B cell (primary cell): Measurements from ENCODE around the gene HHEX. TPM values are rescaled to one million over a fixed set of nuclear protein-coding genes. Genes with fewer than 3 reads are reported as not detected.

Experiments
- ATAC-seq: fragments of 200-7000 bp; cut with Tn5 transposase; one replicate; pipeline ENCODE4 v1.10.0; 2021; ENCODE audit warnings: low read depth, mild to moderate bottlenecking, moderate number of reproducible peaks, moderate library complexity
- CTCF ChIA-PET: fragments of 350-600 bp; sonication (Branson Sonifier 250); formaldehyde crosslinking; loops from one replicate; lab custom pipeline; 2021; ENCODE audit warnings: antibody characterized with exemption, inconsistent platforms; lab: Charles Lee
- POLR2A ChIA-PET: fragments of 350-600 bp; sonication (Branson Sonifier 250); formaldehyde crosslinking; loops from one replicate; lab custom pipeline; 2021; ENCODE audit warnings: antibody characterized with exemption; lab: Charles Lee
- DNase-seq: peaks from one replicate; pipeline ENCODE4 v3.0.0; 2013
- H2AFZ ChIP-seq: 2 replicates; pipeline ENCODE4 v1.6.1; 2012; ENCODE audit warnings: mild to moderate bottlenecking, low read depth, low read length; ENCODE audit not compliant: insufficient read depth, poor library complexity, severe bottlenecking
- H3K27ac ChIP-seq, 2 donors: 1 replicate in 1 of 2; 2 replicates in 1 of 2; pipeline ENCODE4 v1.5.1; 2012 to 2013; ENCODE audit warnings: low read length in 2 of 2, mild to moderate bottlenecking in 2 of 2, moderate library complexity in 1 of 2
- H3K27me3 ChIP-seq, 4 experiments: fragments of 200-600 bp in 1 of 4; sonication (generic) in 1 of 4; replicated peaks in 1 of 4; 1 replicate in 2 of 4; 2 replicates in 2 of 4; pipeline versions ENCODE4 v1.6.1 to v1.7.0; 2013 to 2016; ENCODE audit warnings: low read length in 3 of 4, mild to moderate bottlenecking in 2 of 4, mixed read lengths in 1 of 4, moderate library complexity in 1 of 4; ENCODE audit not compliant: insufficient read depth in 4 of 4, control insufficient read depth in 3 of 4; ENCODE audit errors: control extremely low read depth in 1 of 4
- H3K36me3 ChIP-seq, 2 experiments: replicated peaks in 1 of 2; 1 replicate in 1 of 2; 2 replicates in 1 of 2; pipeline versions ENCODE4 v1.6.1 to v1.7.1; 2013; ENCODE audit warnings: low read length in 1 of 2; ENCODE audit not compliant: insufficient read depth in 2 of 2, control insufficient read depth in 1 of 2; ENCODE audit errors: control extremely low read depth in 1 of 2, extremely low read depth in 1 of 2
- H3K4me1 ChIP-seq, 2 donors: fragments of 200-600 bp in 1 of 2; sonication (generic) in 1 of 2; 1 replicate in 1 of 2; 2 replicates in 1 of 2; pipeline versions ENCODE4 v1.5.1 to v1.6.1; 2013 to 2017; ENCODE audit warnings: low read length in 2 of 2; ENCODE audit not compliant: control insufficient read depth in 2 of 2, insufficient read depth in 2 of 2
- H3K4me2 ChIP-seq: replicated peaks from 2 replicates; pipeline ENCODE3; 2012; ENCODE audit warnings: mild to moderate bottlenecking, low read depth, low read length; ENCODE audit not compliant: poor library complexity, severe bottlenecking
- H3K4me3 ChIP-seq, 5 experiments: fragments of 200-600 bp in 1 of 5; sonication (generic) in 1 of 5; 1 replicate in 3 of 5; 2 replicates in 2 of 5; pipeline versions ENCODE4 v1.5.1 to v1.7.0; 2011 to 2016; ENCODE audit warnings: low read length in 4 of 5, mild to moderate bottlenecking in 4 of 5, low read depth in 2 of 5, control low read depth in 1 of 5, moderate library complexity in 1 of 5; ENCODE audit not compliant: insufficient read depth in 1 of 5; ENCODE audit errors: control extremely low read depth in 1 of 5, extremely low read depth in 1 of 5
- H3K79me2 ChIP-seq: fragments of 200-600 bp; sonication (generic); one replicate; pipeline ENCODE4 v1.6.0; 2016; ENCODE audit warnings: low read length; ENCODE audit not compliant: control insufficient read depth, insufficient read depth
- H3K9ac ChIP-seq: fragments of 200-600 bp; sonication (generic); 2 replicates; pipeline ENCODE4 v1.6.1; 2017; ENCODE audit warnings: mild to moderate bottlenecking, low read length, moderate library complexity
- H3K9me3 ChIP-seq, 3 donors: one replicate each; pipeline versions ENCODE4 v1.6.1 to v1.7.1; 2013; ENCODE audit warnings: low read length in 2 of 3; ENCODE audit not compliant: control insufficient read depth in 2 of 3, insufficient read depth in 1 of 3; ENCODE audit errors: control extremely low read depth in 1 of 3
- H4K20me1 ChIP-seq: 2 replicates; pipeline ENCODE4 v1.6.0; 2012; ENCODE audit warnings: mild to moderate bottlenecking, low read length; ENCODE audit not compliant: insufficient read depth, control insufficient read depth, poor library complexity, severe bottlenecking
- H3K27ac Mint-ChIP-seq: one replicate; pipeline ENCODE4 v1.8.0; 2021; ENCODE audit warnings: mixed read lengths
- H3K27me3 Mint-ChIP-seq: one replicate; pipeline ENCODE4 v1.8.0; 2021; ENCODE audit warnings: mixed read lengths
- H3K4me1 Mint-ChIP-seq: one replicate; pipeline ENCODE4 v1.8.0; 2021; ENCODE audit warnings: mixed read lengths
- H3K4me3 Mint-ChIP-seq: one replicate; pipeline ENCODE4 v1.8.0; 2021; ENCODE audit warnings: mixed read lengths
- H3K9me3 Mint-ChIP-seq: one replicate; pipeline ENCODE4 v1.8.0; 2022; ENCODE audit warnings: mixed read lengths; ENCODE audit not compliant: insufficient read depth
- EZH2 ChIP-seq: IDR thresholded peaks from 2 replicates; pipeline ENCODE4 v1.6.1; 2012; ENCODE audit warnings: borderline replicate concordance, low read depth, mild to moderate bottlenecking, moderate library complexity, low read length; ENCODE audit not compliant: insufficient read depth, poor library complexity, severe bottlenecking
- WGBS: methylation state at CpG from one replicate; pipeline ENCODE4 v1.1.5; 2013; ENCODE audit warnings: missing lambda C conversion rate; ENCODE audit not compliant: insufficient coverage; 5-methylcytosine and 5-hydroxymethylcytosine counted together
- intact Hi-C: fragments of 100-400 bp; cut with micrococcal nuclease; formaldehyde crosslinking; loops from one replicate; pipeline ENCODE4 v1.10.0; 2022
- polyA plus RNA-seq: library from polyadenylated mRNA; depleted of rRNA; stranded (reverse); fragments of >200 nt; gene quantifications from 2 replicates; pipeline ENCODE4 v1.2.3, GENCODE V29; 2012
- total RNA-seq, 2 donors: library from RNA; stranded (reverse); fragments of 120-200 nt in 1 of 2; gene quantifications; 1 replicate in 1 of 2; 2 replicates in 1 of 2; pipeline versions ENCODE4 v1.2.3 to v1.2.4, GENCODE V29; 2013 to 2022
- TF ChIP-seq, protein P1 (sequence below): fragments of 200-600 bp; IDR thresholded peaks from one replicate; pipeline ENCODE4 v1.8.0; 2022; ENCODE audit warnings: antibody characterized with exemption, mild to moderate bottlenecking

Gene HHEX
- total and polyA plus RNA-seq, 2 donors (not counting 1 experiment from before 2014, with no cell fraction given), result 96.9 to 149 TPM

DNA sequence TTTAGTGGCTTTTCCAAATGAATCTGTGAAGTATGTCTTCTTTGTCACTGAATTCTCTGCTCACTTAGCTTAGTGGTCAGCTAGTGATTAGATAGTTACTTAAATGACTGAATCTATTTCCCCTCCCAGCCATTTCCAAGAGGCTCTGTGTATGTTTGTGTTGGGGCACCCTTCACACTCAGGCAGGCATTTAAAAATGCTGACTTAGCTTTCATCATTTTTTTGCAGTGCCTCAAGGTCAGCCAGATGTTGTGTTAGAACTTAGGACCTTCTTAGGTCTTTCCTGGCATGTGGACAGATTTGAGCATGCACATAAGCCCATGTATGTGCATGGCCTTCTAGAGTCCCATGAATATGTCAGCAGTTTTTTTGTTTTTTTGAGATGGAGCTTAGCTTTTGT is 25.4 kb upstream of the HHEX start:
- H4K20me1 ChIP-seq, result no peaks in the 10 kb centered on the region
- no peak for ATAC-seq
- TF ChIP-seq, protein P1, sequence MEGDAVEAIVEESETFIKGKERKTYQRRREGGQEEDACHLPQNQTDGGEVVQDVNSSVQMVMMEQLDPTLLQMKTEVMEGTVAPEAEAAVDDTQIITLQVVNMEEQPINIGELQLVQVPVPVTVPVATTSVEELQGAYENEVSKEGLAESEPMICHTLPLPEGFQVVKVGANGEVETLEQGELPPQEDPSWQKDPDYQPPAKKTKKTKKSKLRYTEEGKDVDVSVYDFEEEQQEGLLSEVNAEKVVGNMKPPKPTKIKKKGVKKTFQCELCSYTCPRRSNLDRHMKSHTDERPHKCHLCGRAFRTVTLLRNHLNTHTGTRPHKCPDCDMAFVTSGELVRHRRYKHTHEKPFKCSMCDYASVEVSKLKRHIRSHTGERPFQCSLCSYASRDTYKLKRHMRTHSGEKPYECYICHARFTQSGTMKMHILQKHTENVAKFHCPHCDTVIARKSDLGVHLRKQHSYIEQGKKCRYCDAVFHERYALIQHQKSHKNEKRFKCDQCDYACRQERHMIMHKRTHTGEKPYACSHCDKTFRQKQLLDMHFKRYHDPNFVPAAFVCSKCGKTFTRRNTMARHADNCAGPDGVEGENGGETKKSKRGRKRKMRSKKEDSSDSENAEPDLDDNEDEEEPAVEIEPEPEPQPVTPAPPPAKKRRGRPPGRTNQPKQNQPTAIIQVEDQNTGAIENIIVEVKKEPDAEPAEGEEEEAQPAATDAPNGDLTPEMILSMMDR, result no peak
- no peak for TF ChIP-seq EZH2

DNA sequence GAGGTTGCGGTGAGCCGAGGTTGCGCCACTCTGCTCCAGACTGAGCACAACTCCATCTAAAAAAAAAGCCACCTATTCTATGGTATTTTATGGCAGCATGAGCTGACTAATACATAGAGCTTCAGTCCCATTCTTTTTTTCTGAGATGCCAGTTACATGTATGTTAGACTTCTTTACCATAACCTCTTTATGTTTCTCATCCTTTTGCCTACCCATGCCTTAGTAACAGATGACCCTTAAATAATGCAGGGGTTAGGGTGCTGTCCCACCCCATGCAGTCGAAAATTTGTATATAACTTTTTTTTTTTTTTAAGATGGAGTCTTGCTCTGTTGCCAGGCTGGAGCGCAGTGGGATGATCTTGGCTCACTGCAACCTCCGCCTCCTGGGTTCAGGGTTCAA is 22.7 kb upstream of the HHEX start:
- peaks cover 9% of the 10 kb centered on the region for H3K9me3 Mint-ChIP-seq
- peaks cover 7 to 20% (median 17%) of the 10 kb centered on the region in 3 donors for H3K9me3 ChIP-seq
- H3K27ac Mint-ChIP-seq, result no peak overlapping the region
- H3K9ac ChIP-seq, result no peak overlapping the region
- no peak for ATAC-seq
- H3K4me3 Mint-ChIP-seq, result no peak overlapping the region
- no peak overlapping the region for H3K27ac ChIP-seq
- H3K4me1 ChIP-seq, result no peaks in the 10 kb centered on the region
- no peaks in the 10 kb centered on the region for H3K27me3 ChIP-seq
- H3K27me3 Mint-ChIP-seq, result no peaks in the 10 kb centered on the region
- ChIA-PET POLR2A (no interaction called here), CTCF (interaction anchor here (1.0 kb wide), 1 partner anchor 176 kb away, joined by 3 read pairs; no protein-coding TSS in a partner anchor)
- no peak overlapping the region for H3K4me3 ChIP-seq
- no peak for DNase-seq
- H3K79me2 ChIP-seq, result no peaks in the 10 kb centered on the region
- no peak overlapping the region for H2AFZ ChIP-seq
- no peaks in the 10 kb centered on the region for H3K36me3 ChIP-seq
- no peak overlapping the region for H3K4me2 ChIP-seq
- TF ChIP-seq, protein P1, result no peak
- TF ChIP-seq EZH2, result no peak
- intact Hi-C loops, result no loop called here
- H4K20me1 ChIP-seq, result no peaks in the 10 kb centered on the region
- WGBS, result 95% methylated on average over 2 of the region's 6 CpGs
- H3K4me1 Mint-ChIP-seq, result no peaks in the 10 kb centered on the region

More for the DNA sequence above, 25.4 kb upstream of the HHEX start:
- DNase-seq, result no peak
- intact Hi-C loops, result no loop called here
- Mint-ChIP-seq H3K27me3 (no peaks in the 10 kb centered on the region), H3K9me3 (peaks cover 9% of the 10 kb centered on the region), H3K4me1 (no peaks in the 10 kb centered on the region), H3K4me3 (no peak overlapping the region), H3K27ac (no peak overlapping the region)
- POLR2A ChIA-PET, result no interaction called here
- H2AFZ ChIP-seq, result no peak overlapping the region
- H3K4me2 ChIP-seq, result no peak overlapping the region
- H3K4me3 ChIP-seq, result no peak overlapping the region
- H3K27ac ChIP-seq, result no peak overlapping the region
- no peaks in the 10 kb centered on the region for H3K36me3 ChIP-seq
- H3K9me3 ChIP-seq, result peaks cover 7 to 27% (median 20%) of the 10 kb centered on the region in 3 donors
- CTCF ChIA-PET, result no interaction called here
- H3K4me1 ChIP-seq, result no peaks in the 10 kb centered on the region
- H3K79me2 ChIP-seq, result no peaks in the 10 kb centered on the region
- no peak overlapping the region for H3K9ac ChIP-seq
- H3K27me3 ChIP-seq, result no peaks in the 10 kb centered on the region
